OCI-LY1 (cell line): Measurements from ENCODE around the gene YPEL2.

Experiments
- H2AFZ ChIP-seq: fragments of 200-600 bp; sonication (generic), shearing (Covaris generic); 2 replicates; pipeline ENCODE4 v1.6.0; 2014; ENCODE audit warnings: antibody characterized with exemption, mild to moderate bottlenecking, low read length
- H3F3A ChIP-seq: fragments of 200-600 bp; sonication (generic), shearing (Covaris generic); 2 replicates; pipeline ENCODE4 v1.6.0; 2014; ENCODE audit warnings: mild to moderate bottlenecking, antibody characterized with exemption, low read length, moderate library complexity; ENCODE audit not compliant: insufficient read depth
- H3K27ac ChIP-seq: fragments of 200-600 bp; sonication (generic); 2 replicates; pipeline ENCODE4 v1.5.1; 2014; ENCODE audit warnings: low read length, mixed run types, mild to moderate bottlenecking, low read depth; ENCODE audit not compliant: poor library complexity, severe bottlenecking
- H3K27me3 ChIP-seq: fragments of 200-600 bp; sonication (generic); 2 replicates; pipeline ENCODE4 v1.6.0; 2014; ENCODE audit warnings: antibody characterized with exemption, mild to moderate bottlenecking, low read length, moderate library complexity; ENCODE audit not compliant: insufficient read depth
- H3K36me3 ChIP-seq: fragments of 200-600 bp; sonication (generic); 2 replicates; pipeline ENCODE4 v1.6.1; 2014; ENCODE audit warnings: mild to moderate bottlenecking, antibody characterized with exemption, low read length, moderate library complexity, mixed read lengths; ENCODE audit not compliant: insufficient read depth
- H3K4me1 ChIP-seq: fragments of 200-600 bp; sonication (generic); 2 replicates; pipeline ENCODE4 v1.5.1; 2014; ENCODE audit warnings: mild to moderate bottlenecking, low read length, moderate library complexity; ENCODE audit not compliant: insufficient read depth, severe bottlenecking
- H3K4me2 ChIP-seq: fragments of 200-600 bp; sonication (generic), shearing (Covaris generic); 2 replicates; pipeline ENCODE4 v1.6.1; 2014; ENCODE audit warnings: low read length
- H3K4me3 ChIP-seq: fragments of 200-600 bp; sonication (generic); 2 replicates; pipeline ENCODE4 v1.5.1; 2014; ENCODE audit warnings: low read length, low read depth, mild to moderate bottlenecking, mixed read lengths; ENCODE audit not compliant: poor library complexity, severe bottlenecking
- H3K79me2 ChIP-seq: fragments of 200-600 bp; shearing (Covaris generic); 2 replicates; pipeline ENCODE4 v1.6.1; 2016; ENCODE audit warnings: mixed run types, low read length, mixed read lengths; ENCODE audit not compliant: insufficient read depth
- H3K9ac ChIP-seq: fragments of 200-600 bp; sonication (generic), shearing (Covaris generic); 2 replicates; pipeline ENCODE4 v1.6.1; 2014; ENCODE audit warnings: mild to moderate bottlenecking, low read length, mixed read lengths
- H3K9me2 ChIP-seq: fragments of 200-600 bp; sonication (generic), shearing (Covaris generic); 2 replicates; pipeline ENCODE4 v1.6.1; 2014; ENCODE audit warnings: low read depth, mild to moderate bottlenecking, low read length, mixed read lengths
- H3K9me3 ChIP-seq: fragments of 200-600 bp; shearing (Covaris generic); 2 replicates; pipeline ENCODE4 v1.6.1; 2014; ENCODE audit warnings: low read length, mixed read lengths
- H4K20me1 ChIP-seq: fragments of 200-600 bp; sonication (generic), shearing (Covaris generic); 2 replicates; pipeline ENCODE4 v1.6.0; 2016; ENCODE audit warnings: mild to moderate bottlenecking, low read length; ENCODE audit not compliant: insufficient read depth
- EZH2 ChIP-seq: fragments of 200-600 bp; sonication (generic), shearing (Covaris generic); IDR thresholded peaks from 2 replicates; pipeline ENCODE4 v1.8.0; 2017; ENCODE audit warnings: borderline replicate concordance, mixed run types, mild to moderate bottlenecking, antibody characterized with exemption, low read length, moderate library complexity, mixed read lengths
- TF ChIP-seq, protein P1 (sequence below): fragments of 200-600 bp; sonication (generic), shearing (Covaris generic); IDR thresholded peaks from 2 replicates; pipeline ENCODE4 v1.5.1; 2017; ENCODE audit warnings: mild to moderate bottlenecking, antibody characterized with exemption, low read length, moderate library complexity, mixed read lengths

The YPEL2 gene

DNA sequence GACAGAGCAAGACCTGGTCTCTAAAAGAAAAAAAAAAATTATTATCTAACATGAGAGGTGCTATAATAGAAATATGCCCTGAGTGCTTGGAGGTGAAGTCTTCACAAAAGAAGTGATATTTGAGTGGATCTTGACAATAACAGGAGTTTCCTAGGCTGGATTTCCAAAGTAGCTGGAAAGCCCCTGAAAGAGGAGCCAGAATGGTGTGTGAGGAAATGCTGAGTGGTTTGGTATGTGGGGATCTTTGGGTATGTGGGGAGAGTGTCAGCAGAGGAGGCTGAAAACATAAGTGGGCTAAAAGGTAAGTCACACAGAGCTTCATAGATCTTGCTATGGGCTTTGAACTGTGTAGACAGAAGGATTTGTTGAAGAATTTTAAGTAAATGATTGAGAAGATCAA is 100.1 kb downstream of the YPEL2 start:
- Histone ChIP-seq H3K4me3 (no peak overlapping the region), H3F3A (no peaks in the 10 kb centered on the region), H4K20me1 (no peaks in the 10 kb centered on the region), H3K9me2 (no peaks in the 10 kb centered on the region), H3K4me1 (no peaks in the 10 kb centered on the region), H3K27me3 (peaks cover 3% of the 10 kb centered on the region; the same call in 1 of the 2 replicates), H3K9me3 (no peaks in the 10 kb centered on the region), H3K27ac (no peak overlapping the region), H3K9ac (no peak overlapping the region), H3K79me2 (no peaks in the 10 kb centered on the region), H2AFZ (no peak overlapping the region), H3K4me2 (no peak overlapping the region), H3K36me3 (no peaks in the 10 kb centered on the region)
- TF ChIP-seq, protein P1, sequence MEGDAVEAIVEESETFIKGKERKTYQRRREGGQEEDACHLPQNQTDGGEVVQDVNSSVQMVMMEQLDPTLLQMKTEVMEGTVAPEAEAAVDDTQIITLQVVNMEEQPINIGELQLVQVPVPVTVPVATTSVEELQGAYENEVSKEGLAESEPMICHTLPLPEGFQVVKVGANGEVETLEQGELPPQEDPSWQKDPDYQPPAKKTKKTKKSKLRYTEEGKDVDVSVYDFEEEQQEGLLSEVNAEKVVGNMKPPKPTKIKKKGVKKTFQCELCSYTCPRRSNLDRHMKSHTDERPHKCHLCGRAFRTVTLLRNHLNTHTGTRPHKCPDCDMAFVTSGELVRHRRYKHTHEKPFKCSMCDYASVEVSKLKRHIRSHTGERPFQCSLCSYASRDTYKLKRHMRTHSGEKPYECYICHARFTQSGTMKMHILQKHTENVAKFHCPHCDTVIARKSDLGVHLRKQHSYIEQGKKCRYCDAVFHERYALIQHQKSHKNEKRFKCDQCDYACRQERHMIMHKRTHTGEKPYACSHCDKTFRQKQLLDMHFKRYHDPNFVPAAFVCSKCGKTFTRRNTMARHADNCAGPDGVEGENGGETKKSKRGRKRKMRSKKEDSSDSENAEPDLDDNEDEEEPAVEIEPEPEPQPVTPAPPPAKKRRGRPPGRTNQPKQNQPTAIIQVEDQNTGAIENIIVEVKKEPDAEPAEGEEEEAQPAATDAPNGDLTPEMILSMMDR, result no peak
- TF ChIP-seq EZH2, result no peak

DNA sequence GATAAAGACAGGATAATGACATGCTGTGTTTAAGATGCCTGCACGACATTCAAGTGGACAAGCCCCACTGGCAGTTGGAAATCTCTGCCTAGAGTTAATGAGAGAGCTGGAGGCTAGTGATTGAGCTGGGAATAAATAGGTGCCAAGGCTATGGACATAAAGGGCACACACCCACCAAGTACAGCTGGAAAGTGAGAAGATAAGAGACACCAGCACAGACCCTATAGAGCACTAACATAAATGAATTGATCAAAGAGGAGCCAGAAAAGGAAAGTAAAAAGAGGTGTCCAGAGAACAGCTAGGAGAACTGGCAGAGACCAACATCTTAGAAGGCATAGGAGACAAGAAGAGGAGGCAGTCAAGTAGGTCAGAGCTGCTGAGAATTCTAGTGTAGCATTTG is 101.2 kb downstream of the YPEL2 start:
- no peak for TF ChIP-seq EZH2
- TF ChIP-seq, protein P1, result no peak
- H3K4me1 ChIP-seq, result no peaks in the 10 kb centered on the region
- H3K4me3 ChIP-seq, result no peak overlapping the region
- H3K27ac ChIP-seq, result no peak overlapping the region
- no peaks in the 10 kb centered on the region for H4K20me1 ChIP-seq
- H3K27me3 ChIP-seq, result peaks cover 3% of the 10 kb centered on the region; the same call in 1 of the 2 replicates
- H3K79me2 ChIP-seq, result no peaks in the 10 kb centered on the region
- H3K4me2 ChIP-seq, result no peak overlapping the region
- H3F3A ChIP-seq, result no peaks in the 10 kb centered on the region
- H3K9me2 ChIP-seq, result no peaks in the 10 kb centered on the region
- H3K9me3 ChIP-seq, result no peaks in the 10 kb centered on the region
- H3K36me3 ChIP-seq, result no peaks in the 10 kb centered on the region
- H3K9ac ChIP-seq, result no peak overlapping the region
- H2AFZ ChIP-seq, result no peak overlapping the region

DNA sequence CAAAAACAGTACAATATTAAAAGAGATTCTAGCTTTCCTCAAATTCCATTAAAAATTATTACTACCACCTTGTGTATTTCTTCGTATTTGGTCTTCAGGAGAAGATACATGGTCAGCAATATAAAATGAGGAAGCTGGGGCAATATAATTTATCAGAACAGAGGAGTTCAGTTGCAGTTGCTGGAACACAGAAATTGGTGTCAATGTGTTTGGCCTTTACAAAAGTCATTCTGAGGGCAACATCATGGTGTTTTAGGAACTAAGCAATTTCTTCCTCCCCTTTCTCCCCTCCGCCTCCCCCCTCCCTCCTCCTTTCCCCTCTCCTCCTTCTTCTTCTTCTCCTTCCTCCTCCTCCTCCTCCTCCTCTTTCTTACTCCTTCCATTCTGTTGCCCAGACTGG is 102.1 kb downstream of the YPEL2 start:
- Histone ChIP-seq H3K4me2 (no peak overlapping the region), H3K4me1 (no peaks in the 10 kb centered on the region), H2AFZ (no peak overlapping the region), H3K36me3 (no peaks in the 10 kb centered on the region), H3K79me2 (no peaks in the 10 kb centered on the region), H3F3A (no peaks in the 10 kb centered on the region), H3K9ac (no peak overlapping the region), H3K9me2 (no peaks in the 10 kb centered on the region), H3K27me3 (peaks cover 3% of the 10 kb centered on the region; the same call in 1 of the 2 replicates), H3K9me3 (no peaks in the 10 kb centered on the region), H3K4me3 (no peak overlapping the region), H4K20me1 (no peaks in the 10 kb centered on the region), H3K27ac (no peak overlapping the region)
- TF ChIP-seq, protein P1, result no peak
- no peak for TF ChIP-seq EZH2
